HEK293T (cell line): ENCODE data around the gene SCN1A.

ENCODE experiments used
- ARNT ChIP-seq: fragments of 450-650 bp; IDR thresholded peaks from 2 replicates; pipeline ENCODE4 v1.6.1; 2017; ENCODE audit warnings: mild to moderate bottlenecking
- BHLHE40 ChIP-seq: fragments of 450-650 bp; IDR thresholded peaks from 2 replicates; pipeline ENCODE4 v1.6.1; 2016; ENCODE audit warnings: mild to moderate bottlenecking, moderate library complexity, borderline replicate concordance
- CTBP1 ChIP-seq: fragments of 450-650 bp; IDR thresholded peaks from 2 replicates; pipeline ENCODE4 v1.6.1; 2016; ENCODE audit warnings: borderline replicate concordance
- ELF4 ChIP-seq: fragments of 450-650 bp; IDR thresholded peaks from 2 replicates; pipeline ENCODE4 v1.6.1; 2017; ENCODE audit warnings: antibody characterized with exemption
- FOXA1 ChIP-seq: fragments of 450-650 bp; IDR thresholded peaks from 2 replicates; pipeline ENCODE4 v1.6.1; 2016; ENCODE audit warnings: mild to moderate bottlenecking
- FOXK2 ChIP-seq: fragments of 450-650 bp; IDR thresholded peaks from 2 replicates; pipeline ENCODE4 v1.6.1; 2016; ENCODE audit warnings: mild to moderate bottlenecking
- FOXM1 ChIP-seq: fragments of 450-650 bp; IDR thresholded peaks from 2 replicates; pipeline ENCODE4 v1.6.1; 2017; ENCODE audit warnings: mild to moderate bottlenecking, borderline replicate concordance
- HDGF ChIP-seq: fragments of 450-650 bp; IDR thresholded peaks from 2 replicates; pipeline ENCODE4 v1.6.1; 2017; ENCODE audit warnings: antibody characterized with exemption, borderline replicate concordance
- LEF1 ChIP-seq: fragments of 450-650 bp; IDR thresholded peaks from 2 replicates; pipeline ENCODE4 v1.6.1; 2017; ENCODE audit warnings: mild to moderate bottlenecking, borderline replicate concordance
- NFRKB ChIP-seq: fragments of 450-650 bp; IDR thresholded peaks from 2 replicates; pipeline ENCODE4 v1.6.1; 2016; ENCODE audit warnings: mild to moderate bottlenecking, moderate library complexity
- PKNOX1 ChIP-seq: fragments of 450-650 bp; IDR thresholded peaks from 2 replicates; pipeline ENCODE4 v1.6.1; 2016
- SP1 ChIP-seq: fragments of 450-650 bp; IDR thresholded peaks from 2 replicates; pipeline ENCODE4 v1.6.1; 2017
- SUZ12 ChIP-seq: fragments of 450-650 bp; IDR thresholded peaks from 2 replicates; pipeline ENCODE4 v1.6.1; 2016; ENCODE audit warnings: mild to moderate bottlenecking
- ZNF384 ChIP-seq: fragments of 450-650 bp; IDR thresholded peaks from 2 replicates; pipeline ENCODE4 v1.6.1; 2016

- TF ChIP-seq SUZ12 (no peak), FOXM1 (no peak), FOXA1 (no peak), ELF4 (no peak), FOXK2 (no peak), SP1 (no peak), ARNT (no peak), NFRKB (no peak), PKNOX1 (no peak), CTBP1 (no peak), HDGF (no peak), ZNF384 (no peak), BHLHE40 (no peak), LEF1 (no peak)
Measured at GRCh38 chr2:165969227-165969626, 158.6 kb downstream of the SCN1A start.
